ENCODE data around the gene DCUN1D1.
A peak's percentile ranks its signal among the peaks of the same experiment; 100 is the strongest.
"Not testable (repeated sequence)": the region's sequence is repeated elsewhere in the genome, so short reads cannot be mapped to it uniquely, and the experiment has no call there.

The DCUN1D1 gene

GRCh38 chr3:182980204-182981037 is at the start of gene DCUN1D1:
Gene DCUN1D1 (minus strand): TSS chr3:182980538. CDS start chr3:182980489, 49 bp downstream.
- H3K4me3 ChIP-seq (ENCODE audit: low read depth, low read length): peak within 1 kb of the TSS; percentile 88
- DNase-seq (ENCODE audit: low read depth): peak; percentile 40

DNA sequence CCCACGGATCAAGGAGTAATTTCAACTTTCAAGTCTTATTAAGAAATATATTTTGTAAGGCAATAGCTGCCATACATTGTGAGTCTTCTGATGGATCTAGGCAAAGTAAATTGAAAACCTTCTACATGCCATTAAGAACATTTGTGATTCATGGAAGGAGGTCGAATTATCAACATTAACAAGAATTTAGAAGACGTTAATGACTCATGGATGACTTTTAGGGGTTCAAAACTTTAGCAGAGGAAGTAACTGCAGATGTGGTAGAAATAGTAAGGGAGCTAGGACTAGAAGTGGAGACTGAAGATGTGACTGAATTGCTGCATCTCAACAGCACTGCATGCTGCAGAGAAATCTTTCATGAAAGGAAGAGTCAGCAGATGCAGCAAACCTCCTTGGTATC is 48.1 kb upstream of the DCUN1D1 start:
- DNase-seq (ENCODE audit: low read depth): no peak
- H3K4me3 ChIP-seq (ENCODE audit: low read depth, low read length): no peak overlapping the region

DNA sequence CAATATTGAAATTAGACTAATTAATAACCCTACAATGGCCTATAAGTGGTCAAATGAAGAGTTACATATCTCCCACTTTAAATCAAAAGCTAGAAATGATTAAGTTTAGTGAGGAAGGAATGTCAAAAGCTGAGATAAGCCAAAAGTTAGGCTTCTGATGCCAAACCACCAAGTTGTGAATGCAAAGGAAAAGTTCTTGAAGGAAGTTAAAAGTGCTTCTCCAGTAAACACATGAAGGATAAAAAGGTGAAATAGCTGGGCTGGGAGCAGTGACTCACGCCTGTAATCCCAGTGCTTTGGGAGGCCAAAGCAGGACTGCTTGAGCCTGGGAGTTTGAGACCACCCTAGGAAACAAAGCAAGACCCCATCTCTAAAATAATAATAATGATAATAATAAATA is 46.9 kb upstream of the DCUN1D1 start:
- DNase-seq (ENCODE audit: low read depth): no peak
- H3K4me3 ChIP-seq (ENCODE audit: low read depth, low read length): no peak overlapping the region

DNA sequence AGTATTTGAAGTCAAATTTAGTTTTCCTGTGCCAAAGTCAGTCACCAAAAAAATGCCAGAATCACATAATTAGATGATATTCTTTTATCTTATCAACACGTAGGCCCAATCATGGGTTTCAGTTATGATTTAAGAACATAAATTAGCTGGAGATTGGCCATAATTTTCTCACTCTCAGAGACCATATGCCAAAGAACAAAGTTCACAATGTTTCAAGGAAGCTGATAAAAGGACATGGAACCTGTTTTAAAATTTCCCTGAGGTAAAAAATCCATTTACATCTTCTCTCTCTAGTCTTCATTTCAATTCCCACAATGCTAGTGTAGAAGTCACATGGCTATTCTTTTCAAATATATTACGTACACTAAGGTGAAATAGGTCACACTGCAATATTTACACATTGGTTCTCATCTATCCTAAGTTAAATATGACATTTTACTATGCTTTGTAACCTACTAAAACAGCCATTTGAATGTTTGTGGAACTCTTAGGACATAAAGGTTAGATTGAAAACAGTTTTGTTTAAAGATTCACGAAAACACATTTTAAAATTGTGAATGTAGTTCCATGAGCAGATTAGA is 42.7 kb upstream of the DCUN1D1 start:
- DNase-seq (ENCODE audit: low read depth): no peak
- H3K4me3 ChIP-seq (ENCODE audit: low read depth, low read length): no peak overlapping the region

GRCh38 chr3:183018421-183019192 is 38.3 kb upstream of the DCUN1D1 start:
- H3K4me3 ChIP-seq (ENCODE audit: low read depth, low read length): no peak overlapping the region
- no peak for DNase-seq (ENCODE audit: low read depth)

- DNase-seq (ENCODE audit: low read depth): no peak
- H3K4me3 ChIP-seq (ENCODE audit: low read depth, low read length): no peak overlapping the region
These were observed 34.8 kb upstream of the DCUN1D1 start for GRCh38 chr3:183015185-183015584.

DNA sequence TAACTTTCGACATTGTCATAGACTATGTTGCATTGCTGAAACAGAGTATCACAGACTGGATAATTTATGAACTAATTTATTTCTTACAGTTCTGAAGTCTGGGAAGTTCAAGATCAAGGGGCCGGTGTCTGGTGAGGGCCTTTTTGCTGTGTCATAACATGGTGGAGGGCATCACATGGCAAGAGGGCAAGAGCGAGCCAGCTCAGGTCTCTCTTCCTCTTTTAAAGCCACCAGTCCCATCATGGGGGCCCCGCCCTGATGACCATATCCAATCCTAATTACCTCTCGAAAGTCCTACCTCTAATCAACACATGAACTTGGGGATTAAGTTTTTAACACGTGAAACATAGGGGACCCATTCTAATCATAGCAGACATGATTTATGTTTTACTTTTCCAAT is 33.5 kb upstream of the DCUN1D1 start:
- DNase-seq (ENCODE audit: low read depth): no peak
- no peak overlapping the region for H3K4me3 ChIP-seq (ENCODE audit: low read depth, low read length)

DNA sequence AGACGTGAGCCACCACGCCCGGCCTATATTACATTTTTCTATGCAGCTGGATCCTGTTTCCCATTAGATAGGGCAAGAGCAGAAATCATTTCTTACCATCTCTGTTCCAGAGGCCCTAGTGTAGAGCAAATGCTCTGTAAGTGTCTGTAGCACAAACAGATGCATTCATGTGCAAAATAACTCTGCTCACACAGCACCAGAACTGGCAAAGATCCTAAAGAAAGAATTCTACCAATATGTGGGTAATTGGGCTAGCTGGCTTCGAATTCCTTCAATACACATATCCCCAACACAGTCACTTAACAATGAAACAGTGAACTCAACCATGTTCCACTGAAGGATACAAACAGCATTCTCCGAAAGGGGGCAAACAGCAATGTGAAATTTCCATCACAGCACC is 32.7 kb upstream of the DCUN1D1 start:
- no peak overlapping the region for H3K4me3 ChIP-seq (ENCODE audit: low read depth, low read length)
- no peak for DNase-seq (ENCODE audit: low read depth)

GRCh38 chr3:183008800-183009199 is 28.5 kb upstream of the DCUN1D1 start:
- DNase-seq (ENCODE audit: low read depth): no peak
- H3K4me3 ChIP-seq (ENCODE audit: low read depth, low read length): no peak overlapping the region

- DNase-seq (ENCODE audit: low read depth): no peak
- no peak overlapping the region for H3K4me3 ChIP-seq (ENCODE audit: low read depth, low read length)
These were observed 28.0 kb upstream of the DCUN1D1 start for GRCh38 chr3:183008303-183008702.

GRCh38 chr3:183006396-183007002 is 26.2 kb upstream of the DCUN1D1 start:
- DNase-seq (ENCODE audit: low read depth): no peak
- H3K4me3 ChIP-seq (ENCODE audit: low read depth, low read length): no peak overlapping the region

DNA sequence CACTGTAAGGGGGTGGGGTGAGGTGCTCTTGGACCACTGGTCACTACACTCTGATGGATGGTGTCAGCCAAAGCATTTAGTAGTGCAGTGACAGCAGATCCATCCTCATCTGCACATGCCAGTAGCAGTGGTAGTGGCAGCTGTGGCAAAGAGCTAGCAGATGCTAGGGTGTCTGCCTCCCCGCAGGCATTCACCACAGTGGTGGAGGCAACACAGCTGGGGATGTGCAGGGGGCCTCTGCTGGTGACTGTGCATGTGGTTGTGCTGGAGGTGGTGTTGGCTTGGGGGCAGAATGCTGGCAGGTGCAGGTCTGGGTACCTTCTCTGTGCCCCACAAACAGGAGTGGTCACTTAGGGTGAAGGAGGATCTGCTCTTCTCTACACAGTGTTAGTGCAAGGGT is 19.4 kb upstream of the DCUN1D1 start:
- H3K4me3 ChIP-seq (ENCODE audit: low read depth, low read length): no peak overlapping the region
- no peak for DNase-seq (ENCODE audit: low read depth)

GRCh38 chr3:182993486-182994201 is 13.3 kb upstream of the DCUN1D1 start:
- not testable (repeated sequence) for DNase-seq (ENCODE audit: low read depth); H3K4me3 ChIP-seq (ENCODE audit: low read depth, low read length)

DNA sequence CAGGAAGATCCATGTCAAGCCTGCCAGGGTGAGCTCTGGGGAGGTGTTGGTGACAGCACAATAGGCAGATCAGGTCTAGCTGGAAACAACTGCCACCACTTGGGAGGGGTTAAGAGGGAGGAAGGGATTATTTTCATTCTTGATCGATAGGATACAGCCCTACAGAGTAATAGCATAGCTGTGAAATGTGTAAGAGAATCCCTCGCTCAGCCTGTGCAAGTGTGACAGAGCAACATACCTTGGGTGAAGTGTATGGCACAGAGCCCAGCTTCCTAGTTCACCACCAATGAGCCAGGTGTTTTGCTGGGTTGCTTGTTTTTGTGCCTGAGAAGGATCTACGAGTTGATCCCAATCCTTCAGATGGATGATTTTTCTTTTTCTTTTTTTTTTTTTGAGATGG is 9.2 kb upstream of the DCUN1D1 start:
- no peak for DNase-seq (ENCODE audit: low read depth)
- H3K4me3 ChIP-seq (ENCODE audit: low read depth, low read length): no peak overlapping the region

DNA sequence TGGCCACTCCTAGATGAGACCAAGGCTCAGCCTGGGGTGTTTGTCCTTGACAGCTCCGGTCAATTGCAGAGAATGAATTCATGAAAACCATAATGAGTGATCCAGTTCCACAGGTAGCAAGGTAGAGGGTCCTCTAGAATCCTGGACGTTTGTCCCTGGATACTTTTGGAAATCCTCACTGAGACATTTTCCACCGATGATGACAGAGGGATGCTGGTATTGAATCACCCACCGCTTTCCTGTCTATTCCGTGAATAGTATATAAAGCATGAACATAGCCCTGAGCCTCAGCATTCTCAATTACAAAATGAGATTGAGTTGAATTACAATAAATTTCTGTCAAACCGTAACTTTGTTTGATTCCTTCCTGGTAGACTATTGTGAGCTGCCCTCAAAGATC is 5.7 kb upstream of the DCUN1D1 start:
- no peak overlapping the region for H3K4me3 ChIP-seq (ENCODE audit: low read depth, low read length)
- no peak for DNase-seq (ENCODE audit: low read depth)

DNA sequence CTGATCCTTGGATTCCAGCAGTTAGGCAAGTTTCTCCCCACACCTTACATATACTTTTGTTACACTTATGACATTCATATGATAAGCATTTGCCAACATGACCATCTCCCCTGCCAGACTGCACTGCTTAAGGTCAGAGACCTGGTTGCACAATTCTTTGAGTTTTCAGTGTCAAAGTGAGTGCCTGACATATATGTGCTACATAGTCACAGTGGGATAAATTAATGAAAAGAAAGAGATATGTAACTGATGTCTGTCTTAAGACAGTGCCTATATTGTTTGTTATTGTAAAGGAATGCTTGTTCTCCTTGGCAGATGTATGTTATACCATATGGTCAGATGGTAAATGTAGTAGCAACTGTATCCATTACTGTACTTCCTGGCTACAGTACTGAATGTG is 3.5 kb upstream of the DCUN1D1 start:
- DNase-seq (ENCODE audit: low read depth): peak; percentile 14
- H3K4me3 ChIP-seq (ENCODE audit: low read depth, low read length): no peak overlapping the region

- H3K4me3 ChIP-seq (ENCODE audit: low read depth, low read length): peak overlapping the region; percentile 68
- DNase-seq (ENCODE audit: low read depth): no peak
These were observed 671 bp upstream of the DCUN1D1 start for GRCh38 chr3:182981038-182981380.

DNA sequence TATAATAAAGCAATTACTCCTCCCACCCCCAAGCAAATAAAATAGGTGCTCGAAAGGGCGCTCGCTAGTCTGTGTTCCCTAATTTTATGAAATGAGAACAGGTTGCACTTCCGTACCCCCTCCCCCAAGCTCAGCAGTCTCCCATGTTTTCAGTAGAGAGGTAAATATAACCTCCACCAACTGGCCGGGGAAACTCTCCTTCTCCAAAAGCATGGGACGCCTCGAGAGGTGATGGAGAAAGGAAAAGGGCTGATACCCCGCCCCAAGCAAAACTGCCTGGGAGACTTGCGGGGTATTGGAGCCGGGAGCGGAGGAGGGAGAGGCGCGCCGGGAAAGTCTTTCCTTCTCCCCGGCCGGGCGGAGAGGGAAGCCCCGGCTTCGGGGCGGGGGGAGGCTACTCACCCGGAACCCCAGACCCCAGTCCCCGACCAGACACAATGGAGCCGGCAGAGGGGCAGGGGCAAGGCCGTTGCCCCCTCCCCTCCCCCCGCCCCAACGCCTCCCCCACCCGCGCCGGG is 605 bp downstream of the DCUN1D1 start:
- DNase-seq (ENCODE audit: low read depth): no peak
- peak overlapping the region; percentile 88 for H3K4me3 ChIP-seq (ENCODE audit: low read depth, low read length)

DNA sequence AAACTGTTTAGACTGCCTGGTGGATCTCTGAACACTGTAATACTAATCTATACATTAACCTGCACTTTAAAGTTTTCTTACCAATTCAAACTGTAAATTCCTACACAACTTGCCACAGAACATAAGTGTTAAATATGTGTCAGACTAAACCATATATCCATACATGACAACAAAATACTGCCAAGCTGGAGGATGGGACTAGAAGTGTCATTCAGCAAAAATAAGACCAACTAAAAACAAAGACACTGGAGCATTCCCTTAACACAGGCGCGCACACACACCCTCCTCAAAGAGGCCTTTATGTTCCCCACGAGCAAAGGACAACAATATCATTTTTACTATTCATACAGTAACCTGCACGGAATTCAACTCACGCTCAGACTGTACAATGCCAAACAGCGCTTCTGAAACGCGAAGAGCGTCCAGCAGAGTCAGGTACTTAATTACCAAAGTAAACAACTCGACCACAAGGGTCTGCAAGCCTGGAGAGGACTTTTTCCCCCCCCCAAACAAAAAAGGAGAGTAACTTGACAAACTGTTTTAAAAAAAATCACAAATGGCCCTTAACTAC is 1.1 kb downstream of the DCUN1D1 start:
- H3K4me3 ChIP-seq (ENCODE audit: low read depth, low read length): peak overlapping the region; percentile 88
- DNase-seq (ENCODE audit: low read depth): no peak

All from skeletal muscle cell (primary cell).